Activated T-helper 2 cell treated with anti-CD3 and anti-CD28 coated beads, Interferon-gamma antibody, Interleukin-2, Interleukin-4, amounts not matched to agents 10 μg/mL and 5 μg/mL and 100 μg/mL, durations not matched to agents 14 hours and 24 hours and 36 hours (primary cell): ENCODE data around the gene DNAI4. TPM values are rescaled to one million over a fixed set of nuclear protein-coding genes. Genes with fewer than 3 reads are reported as not detected.

ENCODE experiments used
- DNase-seq: peaks from one replicate; pipeline ENCODE4 v3.0.0; 2021; ENCODE audit warnings: low spot score
- H3K27ac Mint-ChIP-seq: one replicate; pipeline ENCODE4 v1.8.0; 2021; ENCODE audit warnings: mixed read lengths
- H3K27me3 Mint-ChIP-seq: one replicate; pipeline ENCODE4 v1.8.0; 2021; ENCODE audit warnings: low read depth, mixed read lengths
- H3K36me3 Mint-ChIP-seq: one replicate; pipeline ENCODE4 v1.8.0; 2021; ENCODE audit warnings: low read depth, mixed read lengths
- H3K4me1 Mint-ChIP-seq: one replicate; pipeline ENCODE4 v1.8.0; 2021; ENCODE audit warnings: low read depth, mixed read lengths
- H3K4me3 Mint-ChIP-seq: one replicate; pipeline ENCODE4 v1.8.0; 2021; ENCODE audit warnings: low read depth, mild to moderate bottlenecking, moderate library complexity, mixed read lengths
- H3K9me3 Mint-ChIP-seq: one replicate; pipeline ENCODE4 v1.8.0; 2021; ENCODE audit warnings: mixed read lengths
- intact Hi-C: fragments of 100-400 bp; cut with micrococcal nuclease; formaldehyde crosslinking; loops from one replicate; pipeline ENCODE4 v1.15.1; 2023
- total RNA-seq: library from RNA; stranded (reverse); gene quantifications from 2 replicates; pipeline ENCODE4 v1.2.3, GENCODE V29; 2022

Gene DNAI4
- total RNA-seq, 1 donor from 2014 or later = 1.7 TPM

DNA sequence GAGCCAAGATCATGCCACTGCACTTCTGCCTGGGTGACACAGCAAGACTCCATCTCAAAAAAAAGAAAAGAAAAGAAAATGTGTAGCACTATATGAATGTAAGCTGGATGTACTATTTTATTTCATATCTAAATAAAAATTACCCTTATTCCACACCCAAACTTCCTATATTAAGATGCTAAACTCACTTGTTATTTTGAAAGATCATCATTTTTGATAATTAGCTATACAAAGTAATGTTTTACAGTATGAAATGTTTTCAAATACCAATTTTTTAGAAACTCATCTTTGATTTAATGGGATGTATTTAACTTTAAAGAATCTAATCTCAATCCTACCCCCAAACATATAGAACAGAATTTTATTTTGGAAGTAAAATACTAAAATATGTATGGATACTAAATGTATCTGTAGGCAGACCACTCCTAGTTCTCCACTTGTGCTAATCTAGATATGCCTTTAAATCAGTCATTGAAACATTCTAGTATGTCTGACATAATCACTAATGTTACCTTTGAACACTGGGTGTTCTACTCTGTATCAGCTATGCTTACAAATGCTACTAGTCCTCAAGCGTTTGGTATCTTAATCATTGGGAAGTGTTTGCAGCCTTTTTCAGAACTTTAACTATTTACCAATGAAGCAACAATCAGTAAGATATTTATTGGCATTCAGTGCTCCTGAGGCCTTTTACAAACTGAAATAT lies 13.0 kb upstream of the DNAI4 start:
- peaks cover 39% of the 10 kb centered on the region for H3K36me3 Mint-ChIP-seq
- no peaks in the 10 kb centered on the region for H3K9me3 Mint-ChIP-seq
- DNase-seq = no peak
- H3K4me3 Mint-ChIP-seq = no peak overlapping the region
- peaks cover 68% of the 10 kb centered on the region for H3K4me1 Mint-ChIP-seq
- no peaks in the 10 kb centered on the region for H3K27me3 Mint-ChIP-seq
- intact Hi-C loops = loop anchor here (10.0 kb wide), 1 partner anchor 367 kb away; the partner anchor contains the start of gene IL12RB2
- H3K27ac Mint-ChIP-seq = no peak overlapping the region

DNA sequence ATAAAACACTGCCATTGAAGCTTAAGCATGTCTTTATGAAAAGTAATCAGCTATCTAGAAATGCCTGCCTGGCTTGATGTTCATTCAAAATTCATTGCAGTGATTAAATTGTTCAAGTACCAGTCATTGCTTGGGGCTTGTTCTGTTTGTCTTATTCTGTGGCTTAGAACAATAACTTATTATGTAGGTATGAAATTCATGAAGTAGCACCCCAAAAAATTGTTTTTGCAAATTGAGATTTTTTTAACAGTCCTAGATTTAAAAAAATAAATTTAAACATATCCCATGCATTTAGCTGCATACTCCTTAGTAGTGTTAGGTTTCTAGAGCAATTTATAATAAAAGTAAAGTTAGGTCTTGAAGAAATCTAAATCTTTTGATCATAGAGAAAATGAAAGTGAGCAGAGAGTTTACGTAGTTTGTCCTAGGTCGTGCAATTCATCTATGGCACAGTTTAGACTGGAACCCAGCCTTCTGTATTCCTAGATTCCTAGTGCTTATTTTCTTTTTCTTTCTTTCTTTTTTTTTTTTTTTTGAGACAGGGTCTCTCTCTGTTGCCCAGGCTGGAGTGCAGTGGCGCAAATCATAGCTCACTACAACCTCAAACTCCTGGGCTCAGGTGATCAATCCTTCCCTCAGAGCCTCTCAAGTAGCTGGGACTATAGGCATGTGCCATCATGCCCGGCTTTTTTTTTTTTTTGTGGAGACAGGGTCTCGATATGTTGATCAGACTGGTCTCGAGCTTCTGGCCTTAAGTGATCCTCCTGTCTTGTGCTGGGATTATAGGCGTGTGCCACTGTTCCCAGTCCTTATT lies 9.4 kb upstream of the DNAI4 start:
- DNase-seq = no peak
- no peaks in the 10 kb centered on the region for H3K27me3 Mint-ChIP-seq

DNA sequence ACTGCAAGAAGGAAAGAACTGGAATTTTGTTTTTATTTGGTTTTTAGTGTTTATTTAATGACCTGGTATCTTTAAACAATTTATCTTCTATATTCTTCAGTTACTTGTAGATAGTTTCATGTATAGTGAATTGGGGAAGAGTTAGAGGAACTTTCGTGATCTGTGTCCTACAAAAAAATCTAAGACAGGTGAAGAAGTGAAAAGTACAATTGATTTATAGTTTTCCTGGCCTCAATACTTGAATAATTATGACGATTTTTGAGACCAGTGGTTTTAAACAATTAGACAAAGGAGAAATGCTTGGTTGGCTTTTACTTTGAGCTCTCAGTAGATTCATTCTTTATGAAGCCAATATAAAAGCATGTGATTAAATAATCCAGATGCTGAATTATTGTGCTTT lies 7.6 kb upstream of the DNAI4 start:
- peaks cover 35% of the 10 kb centered on the region for H3K36me3 Mint-ChIP-seq
- intact Hi-C loops = loop anchor here (5.0 to 10.0 kb wide), 5 partner anchors 215 to 1510 kb away; partner anchors contain the start of genes IL12RB2, LEPR and LEPROT
- H3K27ac Mint-ChIP-seq = peak overlapping the region; percentile 38
- no peak for DNase-seq
- no peaks in the 10 kb centered on the region for H3K9me3 Mint-ChIP-seq
- peak overlapping the region; percentile 65 for H3K4me3 Mint-ChIP-seq
- H3K27me3 Mint-ChIP-seq = no peaks in the 10 kb centered on the region
- H3K4me1 Mint-ChIP-seq = peaks cover 59% of the 10 kb centered on the region

More for the DNA sequence above, 9.4 kb upstream of the DNAI4 start:
- intact Hi-C loops = loop anchor here (2.0 to 10.0 kb wide), 6 partner anchors 119 to 1512 kb away; partner anchors contain the start of genes IL12RB2, LEPR and LEPROT
- Mint-ChIP-seq H3K9me3 (no peaks in the 10 kb centered on the region), H3K4me1 (peaks cover 58% of the 10 kb centered on the region), H3K27ac (peak overlapping the region; percentile 80), H3K36me3 (peaks cover 28% of the 10 kb centered on the region), H3K4me3 (peak overlapping the region; percentile 74)

DNA sequence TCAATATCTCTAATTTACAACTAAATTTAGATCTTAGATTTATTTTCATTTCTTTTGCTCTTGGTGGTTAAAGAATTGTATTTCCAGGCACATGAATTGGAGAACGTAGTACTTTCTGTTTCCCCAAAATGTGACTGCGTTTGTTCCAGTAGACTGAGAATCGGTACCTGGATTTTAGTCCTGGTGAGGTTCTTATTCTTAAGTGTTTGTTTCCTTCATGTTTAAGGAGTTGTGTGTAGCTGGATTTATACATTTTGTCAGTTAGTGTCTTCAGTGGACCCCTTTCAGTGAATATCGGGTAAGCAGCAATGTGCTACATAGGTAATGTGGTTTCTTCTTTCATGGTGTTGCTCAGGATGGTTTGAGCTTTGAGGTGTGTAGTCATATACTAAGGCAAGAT lies 6.9 kb upstream of the DNAI4 start:
- DNase-seq = no peak
- Mint-ChIP-seq H3K27ac (peak overlapping the region; percentile 91), H3K9me3 (no peaks in the 10 kb centered on the region), H3K4me1 (peaks cover 56% of the 10 kb centered on the region), H3K4me3 (peak overlapping the region; percentile 90), H3K27me3 (no peaks in the 10 kb centered on the region), H3K36me3 (peaks cover 34% of the 10 kb centered on the region)
- intact Hi-C loops = loop anchor here (2.0 to 10.0 kb wide), 6 partner anchors 49 to 1509 kb away; partner anchors contain the start of genes IL12RB2, LEPR and LEPROT

DNA sequence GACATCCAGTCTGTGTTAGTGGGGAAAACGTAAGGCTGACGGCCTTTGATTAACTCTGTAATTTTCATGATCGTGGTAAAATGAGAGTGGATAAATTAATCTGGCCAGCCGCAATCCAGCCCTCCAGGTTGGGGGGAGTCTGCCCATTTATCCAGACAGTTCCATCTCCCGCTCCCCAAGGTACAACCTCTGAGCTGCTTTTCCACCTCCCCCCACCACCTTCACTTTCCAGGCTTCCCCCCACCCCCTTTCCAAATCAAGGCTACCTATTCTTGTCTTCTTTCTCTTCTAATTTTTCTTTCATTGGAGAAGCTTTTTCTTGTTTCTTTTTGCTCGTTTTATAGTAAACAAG lies 6.1 kb upstream of the DNAI4 start:
- H3K4me1 Mint-ChIP-seq = peaks cover 58% of the 10 kb centered on the region

DNA sequence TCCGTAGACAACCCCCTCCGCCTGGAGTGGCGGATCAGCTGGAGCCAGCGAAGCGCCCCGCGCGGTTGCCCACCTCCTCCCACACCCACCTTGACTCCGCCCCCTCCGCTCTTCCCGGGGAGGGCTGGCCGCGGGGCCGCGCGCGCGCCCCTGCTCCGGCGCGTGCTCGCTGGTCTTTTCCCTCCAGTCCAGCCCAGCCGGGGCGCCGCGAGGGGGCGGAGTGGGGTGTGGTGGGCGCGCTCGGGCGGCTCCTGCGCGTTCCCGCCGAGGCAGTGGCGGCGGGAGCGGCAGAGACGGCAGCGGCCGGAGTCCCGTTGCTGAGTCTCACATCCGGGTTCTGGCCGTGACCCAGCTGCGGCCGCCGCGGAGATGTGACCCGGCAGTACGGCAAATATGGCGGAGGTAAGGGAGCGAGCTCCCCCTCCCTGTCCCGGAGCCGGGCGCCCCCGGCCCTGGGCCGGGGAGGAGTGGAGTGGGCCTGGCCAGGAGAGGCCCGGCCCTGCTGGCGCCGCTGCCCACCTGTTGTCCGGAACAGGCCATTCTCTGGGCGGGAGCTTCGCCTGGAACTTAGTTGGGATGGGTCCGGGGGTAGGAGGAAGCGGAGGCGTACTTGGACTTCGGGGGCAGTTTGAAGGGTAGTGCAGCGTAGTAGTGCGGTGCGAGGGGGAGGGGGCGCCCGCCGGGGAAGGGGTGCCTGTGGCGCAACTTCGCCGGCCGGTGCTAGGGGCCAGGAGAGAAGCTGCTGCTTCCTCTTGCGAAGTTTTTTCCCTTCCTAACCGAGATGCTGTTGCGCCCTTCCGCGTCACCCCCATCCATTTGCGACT lies 5.6 kb upstream of the DNAI4 start:
- no peaks in the 10 kb centered on the region for H3K9me3 Mint-ChIP-seq
- H3K27ac Mint-ChIP-seq = peak overlapping the region; percentile 91
- intact Hi-C loops = loop anchor here (1.0 to 10.0 kb wide), 7 partner anchors 51 to 1508 kb away; partner anchors contain the start of genes IL12RB2, LEPR and LEPROT
- peaks cover 31% of the 10 kb centered on the region for H3K36me3 Mint-ChIP-seq
- H3K4me1 Mint-ChIP-seq = peaks cover 55% of the 10 kb centered on the region
- DNase-seq = peak; percentile 93
- peak overlapping the region; percentile 90 for H3K4me3 Mint-ChIP-seq
- H3K27me3 Mint-ChIP-seq = no peaks in the 10 kb centered on the region

More for the DNA sequence above, 6.1 kb upstream of the DNAI4 start:
- DNase-seq = no peak
- intact Hi-C loops = loop anchor here (1.0 to 10.0 kb wide), 7 partner anchors 50 to 1508 kb away; partner anchors contain the start of genes IL12RB2, LEPR and LEPROT
- Mint-ChIP-seq H3K9me3 (no peaks in the 10 kb centered on the region), H3K4me3 (peak overlapping the region; percentile 90), H3K27me3 (no peaks in the 10 kb centered on the region), H3K27ac (peak overlapping the region; percentile 91), H3K36me3 (peaks cover 34% of the 10 kb centered on the region)

DNA sequence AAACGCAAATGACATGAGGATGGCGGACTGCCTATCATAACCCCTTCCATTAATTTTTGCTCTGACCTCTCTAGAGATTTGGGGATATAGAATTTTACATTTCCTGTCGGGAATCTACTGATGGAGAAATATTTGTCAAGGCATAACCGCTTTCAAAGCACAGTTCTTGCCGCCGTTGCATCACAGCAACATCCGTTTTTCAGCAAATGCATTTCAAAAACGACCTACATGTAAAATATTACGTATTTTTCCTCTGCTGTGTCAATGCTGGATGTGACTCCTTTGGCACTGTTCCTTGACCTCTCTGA lies 5.0 kb upstream of the DNAI4 start:
- H3K27ac Mint-ChIP-seq = peak overlapping the region; percentile 91
- peaks cover 31% of the 10 kb centered on the region for H3K36me3 Mint-ChIP-seq
- no peaks in the 10 kb centered on the region for H3K9me3 Mint-ChIP-seq
- H3K27me3 Mint-ChIP-seq = no peaks in the 10 kb centered on the region
- intact Hi-C loops = no loop called here
- H3K4me1 Mint-ChIP-seq = peaks cover 51% of the 10 kb centered on the region
- no peak for DNase-seq
- peak overlapping the region; percentile 90 for H3K4me3 Mint-ChIP-seq

DNA sequence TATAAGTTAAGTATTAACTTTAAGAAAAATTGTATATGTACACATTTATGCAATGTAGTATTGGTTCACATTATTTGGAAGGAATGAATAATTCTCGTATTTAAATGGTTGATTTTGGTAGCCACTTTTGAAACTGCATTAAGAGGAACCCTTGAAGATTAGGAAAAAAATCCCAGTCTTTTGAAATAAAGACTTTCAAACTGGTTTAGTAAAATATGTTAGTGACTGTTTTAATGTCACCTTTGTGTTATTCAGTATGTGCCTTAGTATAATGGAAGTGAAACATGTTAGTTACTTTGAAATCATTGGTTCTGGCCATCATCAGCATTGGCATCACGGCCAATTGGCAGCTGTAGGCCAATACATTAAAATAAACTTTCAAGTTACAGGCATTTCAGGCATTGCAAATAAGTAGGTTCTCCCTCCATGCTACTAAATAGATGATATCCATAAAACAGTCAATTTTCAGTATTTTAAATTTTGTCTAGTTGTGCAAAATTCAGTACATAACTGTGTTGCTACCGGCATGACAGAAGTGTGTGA lies 4.6 kb upstream of the DNAI4 start:
- Mint-ChIP-seq H3K4me1 (peaks cover 51% of the 10 kb centered on the region), H3K36me3 (peaks cover 31% of the 10 kb centered on the region), H3K4me3 (peak overlapping the region; percentile 90), H3K27me3 (no peaks in the 10 kb centered on the region), H3K27ac (peak overlapping the region; percentile 91), H3K9me3 (no peaks in the 10 kb centered on the region)
- no peak for DNase-seq
- intact Hi-C loops = no loop called here

DNA sequence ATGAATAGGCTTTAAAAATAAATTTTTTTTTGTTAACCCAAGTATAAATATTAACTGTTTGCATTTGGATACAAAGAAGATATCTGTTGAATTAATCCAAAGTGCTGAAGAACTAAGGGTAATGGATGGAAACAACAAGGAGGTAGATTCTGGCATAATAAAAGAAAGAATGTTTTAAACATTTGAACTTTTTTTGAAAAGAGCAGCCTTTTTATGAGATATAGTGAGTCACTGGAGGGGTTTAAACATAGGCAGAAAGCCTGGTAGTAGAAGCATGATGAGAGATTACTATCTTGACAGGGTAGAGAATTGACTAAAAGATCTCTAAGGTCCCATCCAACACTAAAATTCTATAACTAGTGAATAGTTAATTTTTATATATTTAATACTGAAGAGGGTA lies 2.9 kb upstream of the DNAI4 start:
- Mint-ChIP-seq H3K9me3 (no peaks in the 10 kb centered on the region), H3K4me1 (peaks cover 48% of the 10 kb centered on the region), H3K36me3 (peaks cover 28% of the 10 kb centered on the region), H3K27me3 (no peaks in the 10 kb centered on the region), H3K4me3 (no peak overlapping the region), H3K27ac (no peak overlapping the region)
- DNase-seq = no peak
- intact Hi-C loops = no loop called here

DNA sequence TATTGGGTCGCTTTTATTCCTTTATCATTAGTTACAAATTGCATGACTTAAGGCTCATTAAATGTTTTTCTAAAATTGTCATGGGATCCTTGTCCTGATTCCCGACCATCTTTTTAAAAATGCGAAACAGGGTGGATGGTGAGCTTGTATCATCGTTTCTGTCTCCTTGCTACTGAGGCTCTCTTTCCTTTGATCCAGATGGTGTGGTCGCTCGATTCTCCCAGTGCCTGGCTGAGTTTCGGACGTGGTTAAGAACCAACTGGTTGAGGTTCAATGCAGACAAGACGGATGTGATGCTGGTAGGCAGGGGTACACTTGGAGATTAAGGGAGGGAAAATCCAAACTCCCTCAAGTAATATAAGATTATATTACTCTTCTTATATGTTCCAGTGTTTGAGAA lies 1.3 kb upstream of the DNAI4 start:
- H3K4me3 Mint-ChIP-seq = peak overlapping the region; percentile 92
- no peaks in the 10 kb centered on the region for H3K27me3 Mint-ChIP-seq
- H3K27ac Mint-ChIP-seq = peak overlapping the region; percentile 94
- no peak for DNase-seq
- H3K4me1 Mint-ChIP-seq = peaks cover 44% of the 10 kb centered on the region
- H3K9me3 Mint-ChIP-seq = no peaks in the 10 kb centered on the region
- intact Hi-C loops = loop anchor here (2.0 kb wide), 1 partner anchor 161 kb away; no protein-coding TSS in a partner anchor
- H3K36me3 Mint-ChIP-seq = peaks cover 15% of the 10 kb centered on the region

DNA sequence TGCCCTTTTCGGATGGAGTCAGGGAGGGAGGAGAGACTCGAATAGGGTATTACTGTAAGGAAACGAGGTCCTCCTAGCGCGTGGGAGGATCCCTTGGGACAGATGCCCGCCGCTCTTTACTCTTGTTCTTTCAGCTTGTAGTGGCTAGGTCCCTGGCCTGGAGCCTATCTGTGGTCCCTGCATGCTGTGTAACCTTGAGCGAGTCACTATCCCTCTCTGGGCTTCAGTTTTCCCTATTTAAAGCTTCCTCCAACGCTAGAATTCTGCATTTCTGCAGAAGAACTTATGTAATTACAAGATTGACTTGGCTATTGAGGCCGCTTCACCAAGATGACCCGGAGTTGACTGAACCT lies 878 bp upstream of the DNAI4 start:
- intact Hi-C loops = loop anchor here (2.0 kb wide), 1 partner anchor 161 kb away; no protein-coding TSS in a partner anchor
- H3K27ac Mint-ChIP-seq = peak overlapping the region; percentile 94
- peak overlapping the region; percentile 92 for H3K4me3 Mint-ChIP-seq
- peaks cover 44% of the 10 kb centered on the region for H3K4me1 Mint-ChIP-seq
- no peaks in the 10 kb centered on the region for H3K27me3 Mint-ChIP-seq
- no peaks in the 10 kb centered on the region for H3K9me3 Mint-ChIP-seq
- H3K36me3 Mint-ChIP-seq = peaks cover 11% of the 10 kb centered on the region
- no peak for DNase-seq

DNA sequence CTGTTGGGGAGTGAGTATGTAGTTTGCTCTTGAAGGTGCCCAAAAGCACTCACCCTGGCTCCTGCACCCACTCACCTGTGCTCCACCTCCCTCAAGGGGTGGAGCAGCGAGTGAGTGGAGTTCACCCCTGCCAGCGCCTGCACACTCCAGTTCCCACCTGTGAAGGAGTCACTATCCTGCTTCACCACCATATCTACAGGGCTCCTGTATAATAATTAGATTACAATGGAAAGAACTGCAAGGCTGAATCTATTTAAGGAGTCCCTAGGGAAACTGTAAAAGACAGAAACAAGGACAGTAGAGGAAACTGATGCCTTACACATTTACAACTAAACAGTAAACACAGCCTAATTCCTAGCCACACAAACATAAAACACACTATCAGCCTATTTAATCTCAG lies 4.1 kb downstream of the DNAI4 start:
- Mint-ChIP-seq H3K9me3 (peaks cover 10% of the 10 kb centered on the region), H3K4me3 (no peak overlapping the region)

More for the DNA sequence above, 4.1 kb downstream of the DNAI4 start:
- DNase-seq = no peak
- Mint-ChIP-seq H3K27me3 (no peaks in the 10 kb centered on the region), H3K4me1 (peaks cover 15% of the 10 kb centered on the region), H3K27ac (no peak overlapping the region), H3K36me3 (peaks cover 15% of the 10 kb centered on the region)
- intact Hi-C loops = no loop called here
